OCI-LY3 (cell line): Measurements from ENCODE around the gene LRBA.

Experiments
- H2AFZ ChIP-seq: fragments of 200-600, 300-600 bp; shearing (Covaris generic); 2 replicates; pipeline ENCODE4 v1.6.0; 2014; ENCODE audit warnings: antibody characterized with exemption, low read depth, low read length
- H3K27ac ChIP-seq: fragments of 200-600, 300-600 bp; sonication (generic); 2 replicates; pipeline ENCODE4 v1.5.1; 2014; ENCODE audit warnings: mild to moderate bottlenecking, low read length, moderate library complexity, mixed read lengths
- H3K27me3 ChIP-seq: fragments of 200-600, 300-600 bp; sonication (generic); 2 replicates; pipeline ENCODE4 v1.6.1; 2014; ENCODE audit warnings: low read depth, low read length, mixed read lengths
- H3K36me3 ChIP-seq: fragments of 200-600, 300-600 bp; sonication (generic); replicated peaks from 2 replicates; pipeline ENCODE3; 2014; ENCODE audit warnings: low read depth, low read length, mixed read lengths
- H3K4me1 ChIP-seq: fragments of 300-600, 200-600 bp; sonication (generic); 2 replicates; pipeline ENCODE4 v1.6.1; 2014; ENCODE audit warnings: low read length, mixed read lengths
- H3K4me2 ChIP-seq: fragments of 200-600, 300-600 bp; sonication (generic); 2 replicates; pipeline ENCODE4 v1.6.1; 2014; ENCODE audit warnings: low read length, mixed read lengths
- H3K4me3 ChIP-seq: fragments of 300-600, 200-600 bp; sonication (generic); 2 replicates; pipeline ENCODE4 v1.5.1; 2014; ENCODE audit warnings: antibody characterized with exemption, mild to moderate bottlenecking, low read length, moderate library complexity
- H3K79me2 ChIP-seq: fragments of 300-600, 200-600 bp; shearing (Covaris generic); 2 replicates; pipeline ENCODE4 v1.6.1; 2014; ENCODE audit warnings: mild to moderate bottlenecking, low read length, mixed read lengths
- H3K9ac ChIP-seq: fragments of 300-600, 200-600 bp; shearing (Covaris generic); 2 replicates; pipeline ENCODE4 v1.6.0; 2014; ENCODE audit warnings: mild to moderate bottlenecking, low read length, moderate library complexity
- H3K9me3 ChIP-seq: fragments of 200-600, 300-600 bp; shearing (Covaris generic); 2 replicates; pipeline ENCODE4 v1.6.1; 2014; ENCODE audit warnings: low read length, mixed read lengths; ENCODE audit not compliant: insufficient read depth
- H4K20me1 ChIP-seq: fragments of 200-600, 300-600 bp; sonication (generic); 2 replicates; pipeline ENCODE4 v1.6.1; 2016; ENCODE audit warnings: low read length, mixed read lengths; ENCODE audit not compliant: insufficient read depth
- CTCF ChIP-seq: fragments of 200-600, 300-600 bp; sonication (generic); IDR thresholded peaks from 2 replicates; pipeline ENCODE4 v1.5.1; 2014; ENCODE audit warnings: antibody characterized with exemption, low read length, low read depth
- EZH2phosphoT487 ChIP-seq: fragments of 200-600 bp; shearing (Covaris generic); IDR thresholded peaks from 2 replicates; pipeline ENCODE4 v1.6.1; 2018; ENCODE audit warnings: antibody characterized with exemption, mixed run types, low read depth

LRBA gene

GRCh38 chr4:151013944-151014343 is 1.1 kb downstream of the LRBA start:
- H3K4me2 ChIP-seq, result peak overlapping the region; percentile 81
- H3K27ac ChIP-seq, result no peak overlapping the region
- peak overlapping the region; percentile 95 for H3K9ac ChIP-seq
- no peaks in the 10 kb centered on the region for H3K27me3 ChIP-seq
- no peak overlapping the region; the same call in 1 of the 2 replicates for H2AFZ ChIP-seq
- H3K4me3 ChIP-seq, result peak overlapping the region; percentile 90
- peaks cover 3% of the 10 kb centered on the region for H3K36me3 ChIP-seq
- no peaks in the 10 kb centered on the region for H3K9me3 ChIP-seq
- peaks cover 21% of the 10 kb centered on the region for H3K4me1 ChIP-seq
- H3K79me2 ChIP-seq, result peaks cover 25% of the 10 kb centered on the region
- TF ChIP-seq EZH2phosphoT487 (no peak), CTCF (no peak)
- no peaks in the 10 kb centered on the region for H4K20me1 ChIP-seq

GRCh38 chr4:151013491-151013890 is 1.6 kb downstream of the LRBA start:
- H3K36me3 ChIP-seq, result peaks cover 4% of the 10 kb centered on the region
- no peak overlapping the region for H3K9ac ChIP-seq
- no peaks in the 10 kb centered on the region for H3K27me3 ChIP-seq
- peak overlapping the region; percentile 90 for H3K4me3 ChIP-seq
- no peaks in the 10 kb centered on the region for H3K9me3 ChIP-seq
- peaks cover 25% of the 10 kb centered on the region for H3K79me2 ChIP-seq
- H3K4me1 ChIP-seq, result peaks cover 21% of the 10 kb centered on the region
- no peaks in the 10 kb centered on the region for H4K20me1 ChIP-seq
- no peak overlapping the region for H3K27ac ChIP-seq
- no peak for TF ChIP-seq EZH2phosphoT487
- TF ChIP-seq CTCF, result no peak
- H2AFZ ChIP-seq, result no peak overlapping the region
- H3K4me2 ChIP-seq, result peak overlapping the region; percentile 81

- Histone ChIP-seq H3K9me3 (no peaks in the 10 kb centered on the region), H3K4me3 (no peak overlapping the region), H3K9ac (no peak overlapping the region), H3K79me2 (peaks cover 25% of the 10 kb centered on the region), H3K4me2 (peak overlapping the region; percentile 81; the same call in 1 of the 2 replicates), H3K36me3 (peaks cover 5% of the 10 kb centered on the region), H3K4me1 (peaks cover 20% of the 10 kb centered on the region), H3K27me3 (no peaks in the 10 kb centered on the region), H2AFZ (no peak overlapping the region), H3K27ac (no peak overlapping the region), H4K20me1 (no peaks in the 10 kb centered on the region)
- no peak for TF ChIP-seq EZH2phosphoT487
- no peak for TF ChIP-seq CTCF
These were observed 2.3 kb downstream of the LRBA start for GRCh38 chr4:151012820-151013219.

GRCh38 chr4:151012376-151012775 is 2.7 kb downstream of the LRBA start:
- H3K9ac ChIP-seq, result no peak overlapping the region
- TF ChIP-seq CTCF (no peak), EZH2phosphoT487 (no peak)
- no peaks in the 10 kb centered on the region for H3K27me3 ChIP-seq
- no peaks in the 10 kb centered on the region for H3K9me3 ChIP-seq
- no peaks in the 10 kb centered on the region for H4K20me1 ChIP-seq
- H3K36me3 ChIP-seq, result peaks cover 5% of the 10 kb centered on the region
- no peak overlapping the region for H3K4me2 ChIP-seq
- peaks cover 25% of the 10 kb centered on the region for H3K79me2 ChIP-seq
- H3K27ac ChIP-seq, result no peak overlapping the region
- no peak overlapping the region for H2AFZ ChIP-seq
- H3K4me3 ChIP-seq, result no peak overlapping the region
- peaks cover 15% of the 10 kb centered on the region for H3K4me1 ChIP-seq
